Stimulated activated naive CD8-positive, alpha-beta T cell treated with anti-CD3 and anti-CD28 coated beads, Interleukin-15, amount 100 ng/mL, for 72 hours (primary cell): Measurements from ENCODE around the gene OPA3.

Experiments used
- ATAC-seq: fragments of 150-1000 bp; cut with Tn5 transposase; 2 replicates; pipeline ENCODE4 v1.10.0; 2021; ENCODE audit warnings: mild to moderate bottlenecking, moderate library complexity
- DNase-seq, 2 donors: peaks; one replicate each; pipeline ENCODE4 v3.0.0; 2021 to 2022
- H3K27ac Mint-ChIP-seq, 2 donors: one replicate each; pipeline ENCODE4 v1.8.0; 2022; ENCODE audit warnings: mild to moderate bottlenecking in 2 of 2, mixed read lengths in 2 of 2, moderate library complexity in 2 of 2
- H3K27me3 Mint-ChIP-seq: one replicate; pipeline ENCODE4 v1.8.0; 2022; ENCODE audit warnings: mixed read lengths
- H3K4me1 Mint-ChIP-seq: one replicate; pipeline ENCODE4 v1.8.0; 2022; ENCODE audit warnings: mild to moderate bottlenecking, mixed read lengths
- H3K4me3 Mint-ChIP-seq, 2 donors: one replicate each; pipeline ENCODE4 v1.8.0; 2022; ENCODE audit warnings: mild to moderate bottlenecking in 2 of 2, mixed read lengths in 2 of 2, moderate library complexity in 1 of 2
- H3K9me3 Mint-ChIP-seq, 2 donors: one replicate each; pipeline ENCODE4 v1.8.0; 2022; ENCODE audit warnings: mixed read lengths in 2 of 2

Gene OPA3

DNA sequence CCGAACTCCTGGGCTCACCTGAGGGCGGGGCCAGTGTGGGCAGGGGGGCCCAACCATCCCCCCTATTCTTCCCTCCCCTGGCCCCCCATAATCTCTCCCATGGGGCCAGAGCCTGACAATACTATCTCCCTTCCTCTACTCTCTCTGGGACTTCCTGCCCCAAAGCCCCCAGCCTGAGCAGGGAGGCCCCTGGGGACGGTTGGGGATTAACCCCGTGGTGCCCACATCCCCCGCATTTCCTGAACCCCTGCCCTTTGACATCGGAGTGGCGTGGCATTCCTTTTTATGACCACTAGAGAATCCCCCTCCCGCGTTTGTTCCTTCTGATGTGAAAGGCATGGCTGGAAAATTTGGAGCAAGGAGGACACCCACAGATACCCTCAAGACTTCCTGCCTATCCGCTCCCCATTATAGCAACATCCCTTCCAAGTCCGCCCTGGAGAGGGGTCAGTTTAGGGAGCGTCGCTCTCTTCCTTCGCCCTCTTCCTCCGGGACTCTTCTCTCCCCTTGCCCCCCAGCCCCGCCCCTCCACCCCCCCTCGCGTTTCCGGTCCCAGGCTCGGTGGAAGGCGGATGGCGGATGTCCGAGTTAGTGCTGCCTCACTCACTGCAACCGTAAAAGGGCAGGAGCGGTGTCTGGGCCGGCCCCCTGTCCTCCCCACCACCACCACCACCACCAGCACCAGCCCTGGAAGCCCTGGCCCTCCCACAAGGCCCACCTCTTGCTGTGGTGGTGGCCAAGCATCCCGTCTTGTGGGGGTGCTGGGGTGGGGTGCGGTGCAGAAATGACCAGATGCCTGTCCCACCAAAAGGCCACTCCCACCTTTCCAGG is 75.5 kb downstream of the OPA3 start:
- H3K4me3 Mint-ChIP-seq: peak overlapping the region; percentile 88 to 96
- no peaks in the 10 kb centered on the region for H3K27me3 Mint-ChIP-seq
- ATAC-seq (peak; percentile 6), DNase-seq (peak in 1 of 2 donors; percentile 64)
- H3K9me3 Mint-ChIP-seq: no peaks in the 10 kb centered on the region
- H3K27ac Mint-ChIP-seq: peak overlapping the region; percentile 93 to 96
- peaks cover 63% of the 10 kb centered on the region for H3K4me1 Mint-ChIP-seq

- DNase-seq (peak in 1 of 2 donors; percentile 51), ATAC-seq (no peak)
- peak overlapping the region; percentile 88 to 96 for H3K4me3 Mint-ChIP-seq
- H3K9me3 Mint-ChIP-seq: no peaks in the 10 kb centered on the region
- no peaks in the 10 kb centered on the region for H3K27me3 Mint-ChIP-seq
- peak overlapping the region; percentile 78 to 93 for H3K27ac Mint-ChIP-seq
- H3K4me1 Mint-ChIP-seq: peaks cover 57% of the 10 kb centered on the region
These were observed 76.2 kb downstream of the OPA3 start for GRCh38 chr19:45508417-45508860.

DNA sequence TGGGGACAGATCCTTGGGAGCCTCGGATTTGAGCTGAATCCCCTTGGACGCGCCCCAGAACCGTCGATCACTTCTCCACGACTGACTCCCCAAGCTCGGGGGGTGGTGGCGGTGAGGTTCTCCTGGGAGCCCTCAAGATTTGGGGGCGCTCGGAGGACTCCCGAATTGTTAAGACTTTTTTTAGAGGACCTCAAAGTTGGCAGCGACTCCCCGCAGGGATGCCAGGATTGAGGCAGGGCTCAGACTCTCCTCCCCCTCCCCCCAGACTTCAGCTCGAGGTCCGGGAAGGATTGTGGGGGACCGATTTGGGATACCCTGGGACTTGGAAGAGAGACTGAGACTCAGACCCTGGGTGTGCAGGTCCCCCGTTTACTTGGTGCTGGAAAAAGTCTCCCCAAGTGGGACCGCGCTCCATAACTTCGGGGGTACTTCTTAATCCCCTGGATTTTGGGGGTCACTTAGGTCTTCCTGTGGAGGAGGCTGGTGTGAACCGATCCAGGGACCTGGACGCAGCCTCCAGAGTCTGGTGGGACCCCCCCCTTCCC is 76.7 kb downstream of the OPA3 start:
- Mint-ChIP-seq H3K4me1 (peaks cover 52% of the 10 kb centered on the region), H3K27ac (peak overlapping the region; percentile 78 to 93), H3K9me3 (no peaks in the 10 kb centered on the region), H3K27me3 (no peaks in the 10 kb centered on the region), H3K4me3 (peak overlapping the region; percentile 88 to 96)
- no peak for ATAC-seq
- DNase-seq: no peak

DNA sequence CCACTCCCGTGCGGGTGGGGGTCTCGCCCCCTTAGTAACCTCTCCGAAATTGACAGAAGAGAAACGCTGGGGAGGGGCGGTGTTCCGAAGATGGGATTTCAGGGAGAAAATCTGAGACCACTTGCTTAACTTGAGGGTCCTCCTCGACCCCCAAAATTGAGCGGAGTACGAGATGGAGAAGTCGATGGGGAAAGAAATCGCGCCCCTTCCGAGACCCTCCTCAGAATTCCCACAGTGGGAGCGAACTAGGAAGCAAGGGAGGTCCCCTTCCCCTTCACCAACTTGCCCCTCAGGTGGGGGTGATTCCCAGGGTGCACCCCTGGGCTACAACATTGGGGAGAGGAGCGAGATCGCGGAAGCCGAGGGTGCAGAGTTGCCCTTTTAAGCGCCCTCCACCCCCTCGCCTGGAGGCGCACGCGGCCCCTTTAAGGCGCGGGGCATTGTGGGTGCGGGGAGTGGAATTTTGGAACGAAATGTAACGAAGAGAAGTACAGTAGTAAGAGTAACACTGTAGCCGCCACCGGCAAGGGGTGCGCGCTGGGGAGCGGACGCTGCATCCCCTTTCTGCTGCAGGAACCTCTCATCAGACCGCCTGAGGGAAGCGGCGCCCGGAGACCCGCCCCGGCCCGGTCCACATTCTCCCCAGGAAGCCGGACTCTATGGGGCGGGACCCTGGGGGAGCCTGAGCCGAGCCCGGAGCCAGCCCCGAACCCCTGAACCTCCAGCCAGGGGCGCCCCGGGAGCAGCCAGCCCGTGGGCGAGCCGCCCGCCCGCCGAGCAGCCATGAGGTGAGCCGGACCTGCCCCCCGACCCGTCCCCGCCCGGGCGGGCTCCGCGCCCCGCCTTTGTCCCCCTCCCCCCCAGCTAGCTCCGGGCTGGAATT is 77.4 kb downstream of the OPA3 start, which contains the start of gene VASP:
Gene VASP, plus strand, starts transcription at position 491 of the 883 bp plus-strand sequence. Its CDS starts 293 bp downstream, at position 784.
- no peaks in the 10 kb centered on the region for H3K9me3 Mint-ChIP-seq
- H3K4me3 Mint-ChIP-seq: peak within 1 kb of the TSS; percentile 96
- H3K4me1 Mint-ChIP-seq: peaks cover 46% of the 10 kb centered on the region
- H3K27ac Mint-ChIP-seq: peak within 1 kb of the TSS; percentile 97 to 98
- no peaks in the 10 kb centered on the region for H3K27me3 Mint-ChIP-seq
- ATAC-seq: peak; percentile 73
- peak; percentile 92 to 95 for DNase-seq

DNA sequence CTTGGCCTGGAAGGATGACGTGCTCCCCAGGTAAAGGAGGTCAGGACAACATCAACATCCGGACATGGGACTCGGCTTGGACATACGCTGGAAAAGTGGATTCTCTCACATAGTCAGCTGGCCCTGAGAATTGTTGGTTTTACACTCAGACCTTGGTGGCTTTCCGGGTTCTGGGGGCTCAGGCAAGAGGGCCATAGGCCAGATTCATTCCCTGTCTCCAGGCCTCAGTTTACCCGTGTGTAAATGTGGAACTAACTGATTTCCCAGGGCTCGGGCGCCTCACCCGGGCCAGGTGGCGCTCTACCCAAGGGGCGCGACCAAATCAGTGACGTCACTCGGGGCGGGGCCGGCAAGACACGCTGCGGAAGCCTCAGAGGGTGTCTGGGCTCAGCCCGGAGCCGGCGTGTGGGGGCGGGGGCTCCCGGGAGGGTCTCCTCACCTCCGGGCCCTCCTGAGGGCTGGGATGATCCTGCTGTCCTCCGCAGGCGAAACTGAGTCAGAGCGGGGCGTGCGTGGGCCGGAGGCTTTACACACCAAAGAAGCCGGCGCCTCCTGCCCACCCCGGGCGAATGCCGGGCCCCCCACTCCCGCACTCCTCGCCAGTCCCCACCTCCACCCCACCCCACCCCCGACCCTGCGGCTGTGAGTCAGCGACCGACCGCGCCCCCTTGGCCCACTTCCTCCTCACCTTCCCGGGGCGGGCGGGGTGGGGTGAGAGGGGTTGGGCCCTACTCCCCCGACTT is 78.2 kb downstream of the OPA3 start:
- ATAC-seq: peak; percentile 87
- no peaks in the 10 kb centered on the region for H3K27me3 Mint-ChIP-seq
- peaks cover 41% of the 10 kb centered on the region for H3K4me1 Mint-ChIP-seq
- H3K4me3 Mint-ChIP-seq: peak overlapping the region; percentile 94 to 96
- H3K9me3 Mint-ChIP-seq: no peaks in the 10 kb centered on the region
- peak overlapping the region; percentile 97 to 98 for H3K27ac Mint-ChIP-seq
- peak; percentile 99 for DNase-seq

DNA sequence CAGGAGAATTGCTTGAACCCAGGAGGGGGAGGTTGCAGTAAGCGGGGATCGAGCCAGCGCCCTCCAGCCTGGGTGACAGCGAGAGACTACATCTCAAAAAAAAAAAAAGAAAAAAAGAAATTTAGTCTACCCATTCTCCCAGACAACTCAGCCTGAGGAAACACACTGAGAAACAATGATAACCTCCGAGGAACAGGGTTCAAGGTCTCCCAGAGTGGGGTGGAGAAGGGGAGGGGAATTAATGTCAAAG is 78.7 kb downstream of the OPA3 start:
- no peaks in the 10 kb centered on the region for H3K27me3 Mint-ChIP-seq
- ATAC-seq (no peak), DNase-seq (no peak)
- H3K27ac Mint-ChIP-seq: peak overlapping the region; percentile 19 to 90
- peaks cover 36% of the 10 kb centered on the region for H3K4me1 Mint-ChIP-seq
- H3K4me3 Mint-ChIP-seq: peak overlapping the region; percentile 77 to 94
- H3K9me3 Mint-ChIP-seq: no peaks in the 10 kb centered on the region

DNA sequence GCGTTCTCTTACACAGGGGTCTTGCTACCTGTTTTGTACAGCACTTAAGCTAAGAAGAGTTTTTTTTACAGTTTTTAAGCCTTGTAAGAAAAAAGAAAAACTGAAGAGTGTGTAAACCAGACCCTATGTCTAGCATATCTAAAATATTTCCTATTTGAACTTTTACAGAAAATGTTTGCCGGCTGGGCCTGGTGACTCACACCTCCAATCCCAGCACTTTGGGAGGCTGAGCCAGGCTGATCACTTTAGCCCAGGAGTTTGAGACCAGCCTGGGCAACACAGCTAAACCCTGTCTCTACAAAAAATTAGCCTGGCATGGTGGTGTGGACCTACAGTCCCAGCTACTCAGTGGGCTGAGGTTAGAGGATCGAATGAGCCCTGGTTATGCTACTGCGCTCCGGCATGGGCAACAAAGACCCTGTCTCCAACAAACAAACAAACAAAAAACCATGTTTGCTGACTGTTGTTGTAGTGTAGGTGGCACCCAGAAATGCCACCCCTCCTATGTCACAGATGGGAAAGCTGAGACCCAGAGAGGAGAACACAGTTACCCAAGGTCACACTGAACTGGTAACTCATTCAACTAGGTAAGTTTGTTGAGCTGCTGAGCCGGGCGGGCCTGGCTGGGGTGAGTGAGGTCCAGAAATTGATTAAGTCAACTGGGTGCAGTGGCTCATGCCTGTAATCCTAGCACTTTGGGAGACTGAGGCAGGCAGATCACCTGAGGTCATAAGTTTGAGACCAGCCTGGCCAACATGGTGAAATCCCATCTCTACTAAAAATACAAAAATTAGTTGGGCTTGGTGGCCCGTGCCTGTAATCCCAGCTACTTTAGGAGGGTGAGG is 79.2 kb downstream of the OPA3 start:
- ATAC-seq (no peak), DNase-seq (no peak)
- Mint-ChIP-seq H3K27ac (peak overlapping the region; percentile 19 to 90), H3K9me3 (no peaks in the 10 kb centered on the region), H3K27me3 (no peaks in the 10 kb centered on the region), H3K4me1 (peaks cover 30% of the 10 kb centered on the region), H3K4me3 (peak overlapping the region; percentile 77 to 94)

DNA sequence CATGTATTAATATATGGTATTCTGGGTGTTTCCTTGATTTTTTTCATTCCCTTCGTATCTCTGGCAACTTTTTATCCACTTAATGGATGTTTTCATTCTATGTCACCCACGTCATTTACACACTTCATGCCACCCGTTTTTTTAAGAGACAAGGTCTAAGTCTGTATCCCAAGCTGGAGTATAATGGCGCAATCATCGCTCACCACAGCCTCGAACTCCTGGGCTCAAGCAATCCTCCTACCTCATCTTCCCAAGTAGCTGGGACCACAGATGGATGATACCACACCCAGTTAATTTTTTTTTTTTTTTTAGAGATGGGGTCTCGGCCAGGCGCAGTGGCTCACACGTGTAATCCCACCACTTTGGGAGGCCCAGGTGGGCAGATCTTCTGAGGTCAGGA is 80.7 kb downstream of the OPA3 start:
- Mint-ChIP-seq H3K9me3 (no peaks in the 10 kb centered on the region), H3K4me3 (no peak overlapping the region), H3K4me1 (peaks cover 26% of the 10 kb centered on the region), H3K27ac (no peak overlapping the region), H3K27me3 (no peaks in the 10 kb centered on the region)
- DNase-seq: no peak
- ATAC-seq: no peak

DNA sequence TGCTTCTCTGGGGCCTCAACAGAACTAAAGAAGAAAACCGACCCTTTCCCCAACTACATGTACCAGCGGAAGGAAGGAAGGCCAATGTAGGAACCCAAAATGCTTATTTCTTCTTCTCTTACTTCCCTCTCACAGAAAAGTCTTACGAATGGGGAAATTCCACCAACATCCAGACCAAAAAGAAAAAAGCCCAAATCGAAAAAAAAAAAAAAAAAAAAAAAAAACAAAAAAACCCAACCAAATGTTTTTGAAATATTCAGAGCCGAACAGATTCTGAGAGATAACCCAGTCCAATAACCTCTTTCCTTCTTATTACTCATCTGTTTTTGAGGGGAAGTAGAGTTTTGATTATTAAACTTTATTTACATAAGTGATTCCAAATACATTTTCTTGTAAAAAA is 82.5 kb downstream of the OPA3 start:
- Mint-ChIP-seq H3K9me3 (no peaks in the 10 kb centered on the region), H3K27me3 (no peaks in the 10 kb centered on the region), H3K4me1 (peaks cover 42% of the 10 kb centered on the region), H3K27ac (no peak overlapping the region), H3K4me3 (no peak overlapping the region)
- DNase-seq: no peak
- no peak for ATAC-seq

GRCh38 chr19:45501730-45502014 is 82.9 kb downstream of the OPA3 start:
- DNase-seq (no peak), ATAC-seq (no peak)
- Mint-ChIP-seq H3K4me3 (no peak overlapping the region), H3K27me3 (peaks cover 3% of the 10 kb centered on the region), H3K9me3 (no peaks in the 10 kb centered on the region), H3K4me1 (peaks cover 46% of the 10 kb centered on the region), H3K27ac (peak overlapping the region in 1 of 2 donors; percentile 21)

DNA sequence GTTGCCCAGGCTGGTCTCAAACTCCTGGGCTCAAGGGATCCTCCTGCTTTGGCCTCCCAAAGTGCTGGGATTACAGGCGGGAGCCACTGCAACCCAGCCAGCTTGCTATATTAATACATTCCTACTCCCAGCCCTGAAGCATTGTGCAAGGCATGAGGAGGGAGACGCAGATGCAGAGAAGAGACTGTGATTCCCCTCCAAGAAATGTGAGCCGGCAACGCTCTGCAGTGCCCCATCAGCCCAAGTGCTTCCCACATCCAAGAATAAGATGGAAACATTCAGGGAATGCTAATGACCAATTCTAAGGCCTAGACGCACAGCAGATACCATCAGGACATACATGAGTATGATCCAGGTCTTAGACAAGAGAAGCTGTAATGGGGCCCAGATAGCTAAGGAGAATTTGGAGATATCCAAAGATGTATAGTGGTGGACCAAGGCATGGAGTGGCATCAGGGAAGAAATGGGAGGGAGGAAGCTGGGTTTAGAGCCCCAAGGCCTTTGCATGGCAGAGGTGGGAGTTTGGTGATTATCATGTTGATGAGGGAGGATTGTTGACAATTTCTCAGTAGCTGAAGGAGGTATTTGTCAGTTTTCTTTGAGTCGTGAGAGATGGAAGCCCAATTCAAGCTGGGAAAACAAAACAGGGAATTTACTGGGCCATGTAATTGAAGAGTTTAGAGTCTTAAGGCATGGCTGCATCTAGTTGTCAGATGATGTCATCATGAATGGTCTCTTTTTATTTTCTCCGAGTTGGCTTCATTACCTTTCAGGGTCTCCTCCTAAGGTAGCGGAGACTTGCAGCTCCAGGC is 83.5 kb downstream of the OPA3 start:
- Mint-ChIP-seq H3K9me3 (no peaks in the 10 kb centered on the region), H3K27ac (peak overlapping the region in 1 of 2 donors; percentile 2), H3K4me3 (no peak overlapping the region), H3K27me3 (peaks cover 8% of the 10 kb centered on the region), H3K4me1 (peaks cover 50% of the 10 kb centered on the region)
- DNase-seq (no peak), ATAC-seq (no peak)

DNA sequence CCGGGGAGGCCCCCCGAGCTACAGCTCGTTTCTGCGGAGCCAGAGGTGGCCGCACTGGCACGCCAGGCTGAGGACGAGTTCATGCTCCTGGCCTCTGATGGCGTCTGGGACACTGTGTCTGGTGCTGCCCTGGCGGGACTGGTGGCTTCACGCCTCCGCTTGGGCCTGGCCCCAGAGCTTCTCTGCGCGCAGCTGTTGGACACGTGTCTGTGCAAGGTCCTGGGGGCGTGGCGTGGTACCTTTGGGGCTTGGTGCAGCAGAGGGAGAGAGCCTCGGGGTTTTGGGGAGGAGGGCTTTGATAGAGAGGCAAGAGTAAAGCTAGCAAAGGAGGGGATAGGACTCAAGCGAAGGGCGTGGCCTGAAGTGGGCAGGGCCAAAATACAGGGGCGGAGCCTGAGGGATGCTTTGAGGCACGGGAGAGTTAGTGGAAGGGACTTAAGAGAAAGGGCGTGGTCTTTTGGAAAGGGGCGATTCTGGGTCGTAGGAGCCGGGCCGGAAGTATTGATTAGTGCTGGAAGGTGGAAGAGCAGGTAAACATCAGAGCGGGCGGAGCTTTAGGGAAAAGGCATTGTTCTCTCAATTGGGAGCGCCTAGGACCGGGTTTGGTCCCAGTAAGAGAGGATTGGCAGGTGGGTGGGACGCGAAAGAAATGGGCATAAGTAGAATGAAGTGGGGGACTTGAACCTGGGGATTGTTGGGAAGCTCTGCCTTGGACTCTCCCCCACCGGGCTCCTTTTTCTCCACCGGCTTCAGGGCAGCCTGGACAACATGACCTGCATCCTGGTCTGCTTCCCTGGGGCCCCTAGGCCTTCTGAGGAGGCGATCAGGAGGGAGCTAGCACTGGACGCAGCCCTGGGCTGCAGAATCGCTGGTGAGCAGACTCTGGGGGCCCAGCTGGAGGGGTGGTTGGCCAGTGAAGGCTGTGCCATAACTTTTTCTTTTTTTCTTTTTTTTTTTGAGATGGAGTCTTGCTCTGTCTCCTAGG is 85.1 kb downstream of the OPA3 start:
- DNase-seq (peak; percentile 78 to 80), ATAC-seq (peak; percentile 57)
- Mint-ChIP-seq H3K4me3 (peak overlapping the region; percentile 74 to 77), H3K4me1 (peaks cover 47% of the 10 kb centered on the region), H3K27me3 (peaks cover 24% of the 10 kb centered on the region), H3K27ac (no peak overlapping the region), H3K9me3 (no peaks in the 10 kb centered on the region)
